GM12891 (cell line): ENCODE measurements around the gene UBE2O.

Experiments
- POLR2A ChIP-seq: IDR thresholded peaks from 2 replicates; pipeline ENCODE4 v1.6.1; 2011; ENCODE audit warnings: low read depth, low read length, control low read depth
- POLR2AphosphoS5 ChIP-seq: IDR thresholded peaks from 2 replicates; pipeline ENCODE4 v1.6.1; 2011; ENCODE audit warnings: low read depth, low read length, control low read depth

DNA sequence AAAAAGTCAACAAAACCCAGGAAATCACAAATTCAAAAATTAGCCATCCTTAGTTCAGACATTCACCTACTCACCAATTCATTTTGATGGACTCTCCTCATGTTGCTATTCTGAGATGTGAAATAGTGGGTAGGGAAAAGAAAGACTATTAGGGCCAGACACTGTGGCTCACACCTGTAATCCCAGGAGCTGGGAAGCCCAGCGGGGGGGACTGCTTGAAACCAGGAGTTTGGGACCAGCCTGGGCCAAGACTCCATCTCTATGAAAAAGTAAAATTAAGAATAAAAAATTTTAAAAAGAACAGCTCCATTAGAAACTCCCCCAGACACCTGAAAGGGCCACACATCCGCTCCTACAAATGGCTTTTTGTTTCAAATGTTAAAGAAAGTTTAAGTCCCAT is 21.4 kb downstream of the UBE2O start:
- TF ChIP-seq POLR2A (no peak), POLR2AphosphoS5 (no peak)
